H9 (cell line): Measurements from ENCODE around the gene TXNDC11. TPM values are rescaled to one million over a fixed set of nuclear protein-coding genes. Genes with fewer than 3 reads are reported as not detected.

Source experiments
- DNase-seq: peaks from one replicate; pipeline ENCODE4 v3.0.0-alpha.2; 2017
- H2AFZ ChIP-seq: one replicate; pipeline ENCODE4 v1.6.1; 2013; ENCODE audit warnings: mild to moderate bottlenecking, low read length, control low read depth, moderate library complexity
- H2AK5ac ChIP-seq: 2 replicates; pipeline ENCODE4 v1.6.1; 2013; ENCODE audit warnings: low read length, control low read depth, mixed read lengths; ENCODE audit not compliant: insufficient read length
- H2BK120ac ChIP-seq: one replicate; pipeline ENCODE4 v1.6.1; 2013; ENCODE audit warnings: low read depth, mild to moderate bottlenecking, low read length, control low read depth, inconsistent platforms; ENCODE audit not compliant: poor library complexity, severe bottlenecking
- H2BK12ac ChIP-seq: 2 replicates; pipeline ENCODE4 v1.6.1; 2013; ENCODE audit warnings: low read length, control low read depth, mixed read lengths, low read depth; ENCODE audit not compliant: insufficient read length
- H2BK15ac ChIP-seq: 2 replicates; pipeline ENCODE4 v1.6.1; 2013; ENCODE audit warnings: low read depth, low read length, control low read depth
- H2BK20ac ChIP-seq: one replicate; pipeline ENCODE4 v1.6.1; 2013; ENCODE audit warnings: low read depth, mild to moderate bottlenecking, low read length, control low read depth, inconsistent platforms; ENCODE audit not compliant: poor library complexity, severe bottlenecking
- H2BK5ac ChIP-seq: 2 replicates; pipeline ENCODE4 v1.6.1; 2013; ENCODE audit warnings: low read length, control low read depth, mixed read lengths; ENCODE audit not compliant: insufficient read length
- H3K14ac ChIP-seq: 2 replicates; pipeline ENCODE4 v1.6.1; 2013; ENCODE audit warnings: low read length, control low read depth; ENCODE audit not compliant: insufficient read depth
- H3K18ac ChIP-seq: 2 replicates; pipeline ENCODE4 v1.6.1; 2013; ENCODE audit warnings: low read depth, mild to moderate bottlenecking, mixed read lengths, low read length, control low read depth; ENCODE audit not compliant: insufficient read length
- H3K23ac ChIP-seq: 2 replicates; pipeline ENCODE4 v1.6.1; 2013; ENCODE audit warnings: low read length, control low read depth, mixed read lengths, low read depth; ENCODE audit not compliant: insufficient read length
- H3K23me2 ChIP-seq: 2 replicates; pipeline ENCODE4 v1.6.1; 2013; ENCODE audit warnings: low read depth, mild to moderate bottlenecking, mixed read lengths, low read length, control low read depth; ENCODE audit not compliant: insufficient read length, poor library complexity, severe bottlenecking
- H3K27ac ChIP-seq: 2 replicates; pipeline ENCODE4 v1.5.1; 2013; ENCODE audit warnings: low read length, control low read depth, mixed read lengths, low read depth; ENCODE audit not compliant: insufficient read length
- H3K27me3 ChIP-seq: 2 replicates; pipeline ENCODE4 v1.6.1; 2013; ENCODE audit warnings: low read length, control low read depth, inconsistent platforms; ENCODE audit not compliant: insufficient read depth
- H3K4ac ChIP-seq: 2 replicates; pipeline ENCODE4 v1.6.1; 2013; ENCODE audit warnings: low read depth, mild to moderate bottlenecking, control low read depth, inconsistent platforms, low read length, moderate library complexity
- H3K4me1 ChIP-seq: 2 replicates; pipeline ENCODE4 v1.6.1; 2013; ENCODE audit warnings: low read length, control low read depth, inconsistent platforms; ENCODE audit not compliant: insufficient read depth
- H3K4me2 ChIP-seq: 2 replicates; pipeline ENCODE4 v1.6.1; 2013; ENCODE audit warnings: low read length, control low read depth, mixed read lengths; ENCODE audit not compliant: insufficient read length, insufficient read depth
- H3K56ac ChIP-seq: 2 replicates; pipeline ENCODE4 v1.6.1; 2013; ENCODE audit warnings: low read depth, mild to moderate bottlenecking, mixed read lengths, low read length, control low read depth; ENCODE audit not compliant: insufficient read length
- H3K79me1 ChIP-seq: 2 replicates; pipeline ENCODE4 v1.6.1; 2013; ENCODE audit warnings: low read depth, mild to moderate bottlenecking, moderate library complexity, low read length, control low read depth, inconsistent platforms; ENCODE audit not compliant: insufficient read depth, poor library complexity, severe bottlenecking
- H3K79me2 ChIP-seq: 2 replicates; pipeline ENCODE4 v1.6.1; 2013; ENCODE audit warnings: low read length, control low read depth, inconsistent platforms; ENCODE audit not compliant: insufficient read depth
- H3K9ac ChIP-seq: 2 replicates; pipeline ENCODE4 v1.6.1; 2013; ENCODE audit warnings: low read length, control low read depth, mixed read lengths; ENCODE audit not compliant: insufficient read length; ENCODE audit errors: extremely low read depth
- H3K9me3 ChIP-seq: one replicate; pipeline ENCODE4 v1.6.1; 2013; ENCODE audit warnings: low read depth, low read length, inconsistent platforms; ENCODE audit not compliant: control insufficient read depth
- H3T11ph ChIP-seq: one replicate; pipeline ENCODE4 v1.6.1; 2013; ENCODE audit warnings: mild to moderate bottlenecking, low read length, control low read depth, inconsistent platforms
- H4K20me1 ChIP-seq: one replicate; pipeline ENCODE4 v1.6.1; 2013; ENCODE audit not compliant: control insufficient read depth, insufficient read length, insufficient read depth
- H4K5ac ChIP-seq: 2 replicates; pipeline ENCODE4 v1.6.1; 2013; ENCODE audit warnings: low read depth, mild to moderate bottlenecking, mixed read lengths, low read length, control low read depth; ENCODE audit not compliant: insufficient read length
- H4K8ac ChIP-seq: replicated peaks from 2 replicates; pipeline ENCODE4 v1.6.1; 2013; ENCODE audit warnings: low read length, control low read depth, mixed read lengths, low read depth; ENCODE audit not compliant: insufficient read length
- H4K91ac ChIP-seq: 2 replicates; pipeline ENCODE4 v1.6.1; 2013; ENCODE audit warnings: low read depth, mild to moderate bottlenecking, moderate library complexity, mixed read lengths, low read length, control low read depth; ENCODE audit not compliant: insufficient read length
- H3K27ac Mint-ChIP-seq, 3 experiments: 2 replicates in 2 of 3; 3 replicates in 1 of 3; pipeline ENCODE4 v1.8.0; 2020 to 2021; ENCODE audit warnings: mixed read lengths in 3 of 3, mild to moderate bottlenecking in 1 of 3, moderate library complexity in 1 of 3
- H3K27me3 Mint-ChIP-seq: 2 replicates; pipeline ENCODE4 v1.8.0; 2021; ENCODE audit warnings: low read depth, mild to moderate bottlenecking, moderate library complexity, mixed read lengths
- H3K36me3 Mint-ChIP-seq, 3 experiments: 2 replicates in 2 of 3; 3 replicates in 1 of 3; pipeline ENCODE4 v1.8.0; 2020 to 2021; ENCODE audit warnings: low read depth in 3 of 3, mixed read lengths in 3 of 3; ENCODE audit not compliant: insufficient read depth in 1 of 3
- H3K4me1 Mint-ChIP-seq, 2 experiments: 2 replicates each; pipeline ENCODE4 v1.8.0; 2020; ENCODE audit warnings: mixed read lengths in 2 of 2
- H3K4me3 Mint-ChIP-seq, 2 experiments: 2 replicates in 1 of 2; 3 replicates in 1 of 2; pipeline ENCODE4 v1.8.0; 2020 to 2021; ENCODE audit warnings: mild to moderate bottlenecking in 2 of 2, mixed read lengths in 2 of 2, moderate library complexity in 1 of 2
- H3K9me3 Mint-ChIP-seq, 2 experiments: 2 replicates in 1 of 2; 3 replicates in 1 of 2; pipeline ENCODE4 v1.8.0; 2020; ENCODE audit warnings: mild to moderate bottlenecking in 2 of 2, mixed read lengths in 2 of 2, moderate library complexity in 1 of 2
- CTCF ChIP-seq: fragments of 200-600 bp; sonication (generic); conservative IDR thresholded peaks from 3 replicates; pipeline ENCODE4 v1.8.0; 2021; ENCODE audit warnings: antibody characterized with exemption, mild to moderate bottlenecking
- WGBS: extraction: QIAGEN DNeasy Blood & Tissue Kit; methylation state at CpG from one replicate; pipeline ENCODE4 v1.1.7; 2013; ENCODE audit warnings: missing lambda C conversion rate, low lambda C conversion rate, mixed read lengths; ENCODE audit not compliant: insufficient read length; ENCODE audit errors: extremely low coverage; 5-methylcytosine and 5-hydroxymethylcytosine counted together
- total RNA-seq: library from RNA; stranded (reverse); gene quantifications from 2 replicates; pipeline ENCODE4 v1.2.1, GENCODE V29; 2021

Gene TXNDC11
- total RNA-seq, 1 experiment from 2014 or later = 12.2 TPM

GRCh38 chr16:11726008-11726407 is 16.6 kb downstream of the TXNDC11 start:
- no peak overlapping the region for H2BK120ac ChIP-seq
- no peak overlapping the region for H2BK20ac ChIP-seq
- no peak overlapping the region for H4K8ac ChIP-seq
- no peaks in the 10 kb centered on the region for H3K4me1 ChIP-seq
- H3K27ac ChIP-seq = no peak overlapping the region
- WGBS = no CpG with 5 or more reads among the region's 8 CpGs
- H3K4ac ChIP-seq = no peak overlapping the region
- H2AK5ac ChIP-seq = no peak overlapping the region
- H3K56ac ChIP-seq = no peak overlapping the region
- no peak overlapping the region for H4K91ac ChIP-seq
- no peaks in the 10 kb centered on the region for H3K9me3 ChIP-seq
- H3K4me3 Mint-ChIP-seq = no peak overlapping the region
- peaks cover 2 to 41% (median 31%) of the 10 kb centered on the region in 3 experiments; a peak in 6 of 7 replicates for H3K36me3 Mint-ChIP-seq
- no peak for DNase-seq
- H3K27me3 ChIP-seq = no peaks in the 10 kb centered on the region
- H3K4me2 ChIP-seq = no peak overlapping the region
- H3K18ac ChIP-seq = no peak overlapping the region
- no peak overlapping the region for H2AFZ ChIP-seq
- H4K5ac ChIP-seq = no peak overlapping the region
- no peaks in the 10 kb centered on the region for H3K4me1 Mint-ChIP-seq
- no peak for TF ChIP-seq CTCF
- H3K27ac Mint-ChIP-seq = no peak overlapping the region
- no peak overlapping the region for H3K23ac ChIP-seq
- H3K79me2 ChIP-seq = no peaks in the 10 kb centered on the region
- no peaks in the 10 kb centered on the region for H3K23me2 ChIP-seq
- no peak overlapping the region for H3K9ac ChIP-seq
- no peaks in the 10 kb centered on the region for H3K9me3 Mint-ChIP-seq
- no peak overlapping the region for H3T11ph ChIP-seq
- H3K14ac ChIP-seq = no peak overlapping the region
- no peak overlapping the region for H2BK15ac ChIP-seq
- H4K20me1 ChIP-seq = no peaks in the 10 kb centered on the region
- no peaks in the 10 kb centered on the region for H3K79me1 ChIP-seq
- H2BK5ac ChIP-seq = no peak overlapping the region
- H3K27me3 Mint-ChIP-seq = no peaks in the 10 kb centered on the region
- no peak overlapping the region for H2BK12ac ChIP-seq
